CD4-positive, alpha-beta T cell treated with Interleukin-15 for 4 hours (primary cell): ENCODE measurements around the gene TRIM44.
"Not testable (repeated sequence)": the region's sequence is repeated elsewhere in the genome, so short reads cannot be mapped to it uniquely, and the experiment has no call there.

Experiments
- DNase-seq: peaks from one replicate; pipeline ENCODE4 v3.0.0-alpha.2; 2020; ENCODE audit warnings: low spot score

TRIM44 gene

GRCh38 chr11:35672608-35673007, 10.0 kb downstream of the TRIM44 start:
- DNase-seq: no peak

GRCh38 chr11:35675901-35676610, 13.5 kb downstream of the TRIM44 start:
- no peak for DNase-seq

- DNase-seq: no peak
These were observed 14.0 kb downstream of the TRIM44 start for GRCh38 chr11:35676611-35676965.

GRCh38 chr11:35677904-35678303, 15.3 kb downstream of the TRIM44 start:
- no peak for DNase-seq

GRCh38 chr11:35678471-35678870, 15.9 kb downstream of the TRIM44 start:
- no peak for DNase-seq

- DNase-seq: no peak
These were observed 16.4 kb downstream of the TRIM44 start for GRCh38 chr11:35678975-35679374.

- no peak for DNase-seq
These were observed 17.9 kb downstream of the TRIM44 start for GRCh38 chr11:35680506-35680905.

GRCh38 chr11:35681163-35681767, 18.7 kb downstream of the TRIM44 start:
- no peak for DNase-seq

- DNase-seq: no peak
These were observed 19.9 kb downstream of the TRIM44 start for GRCh38 chr11:35682230-35683173.

GRCh38 chr11:35683728-35684339, 21.3 kb downstream of the TRIM44 start:
- DNase-seq: no peak

GRCh38 chr11:35688023-35688422, 25.4 kb downstream of the TRIM44 start:
- no peak for DNase-seq

GRCh38 chr11:35689081-35689996, 26.8 kb downstream of the TRIM44 start:
- DNase-seq: no peak

- no peak for DNase-seq
These were observed 39.6 kb downstream of the TRIM44 start for GRCh38 chr11:35702126-35702525.

GRCh38 chr11:35709376-35709775, 46.8 kb downstream of the TRIM44 start:
- DNase-seq: no peak

GRCh38 chr11:35711173-35711910, 48.8 kb downstream of the TRIM44 start:
- DNase-seq: no peak

GRCh38 chr11:35711924-35712323, 49.3 kb downstream of the TRIM44 start:
- no peak for DNase-seq

GRCh38 chr11:35712533-35712932, 50.0 kb downstream of the TRIM44 start:
- DNase-seq: no peak

- DNase-seq: no peak
These were observed 52.5 kb downstream of the TRIM44 start for GRCh38 chr11:35714882-35715627.

- DNase-seq: not testable (repeated sequence)
These were observed 53.1 kb downstream of the TRIM44 start for GRCh38 chr11:35715677-35716076.

GRCh38 chr11:35717043-35717442, 54.5 kb downstream of the TRIM44 start:
- DNase-seq: no peak
